Mucosa of descending colon (tissue), 3 donors: Measurements from ENCODE around the gene PRR11. TPM values are rescaled to one million over a fixed set of nuclear protein-coding genes. Genes with fewer than 3 reads are reported as not detected.
"Not testable (repeated sequence)": the region's sequence is repeated elsewhere in the genome, so short reads cannot be mapped to it uniquely, and the experiment has no call there.

ENCODE experiments used
- ATAC-seq: fragments of 200-7000 bp; cut with Tn5 transposase; one replicate; pipeline ENCODE4 v1.9.1; 2020; ENCODE audit warnings: mild to moderate bottlenecking, moderate library complexity
- DNase-seq, 3 donors: peaks; one replicate each; pipeline ENCODE4 v3.0.0-alpha.2; 2020
- H3K36me3 ChIP-seq: fragments of 200-600 bp; one replicate; pipeline ENCODE4 v1.8.0; 2021; ENCODE audit warnings: low read depth, mild to moderate bottlenecking
- H3K4me1 ChIP-seq: fragments of 200-600 bp; one replicate; pipeline ENCODE4 v1.8.0; 2021; ENCODE audit warnings: low read depth, mild to moderate bottlenecking
- H3K4me3 ChIP-seq: fragments of 200-600 bp; one replicate; pipeline ENCODE4 v1.8.0; 2021; ENCODE audit warnings: mild to moderate bottlenecking
- H3K9me3 ChIP-seq: fragments of 200-600 bp; one replicate; pipeline ENCODE4 v1.8.0; 2021; ENCODE audit warnings: mild to moderate bottlenecking
- CTCF ChIP-seq: fragments of 200-600 bp; IDR thresholded peaks from one replicate; pipeline ENCODE4 v1.8.0; 2022; ENCODE audit warnings: antibody characterized with exemption, mild to moderate bottlenecking
- intact Hi-C, 2 donors: fragments of 100-400 bp; cut with DNase I in 1 of 2; cut with micrococcal nuclease in 1 of 2; formaldehyde crosslinking; loops; one replicate each; pipeline versions ENCODE4 v1.11.0 to v1.11.1; 2022; cut with DNase I, micrococcal nuclease
- total RNA-seq, 3 donors: library from RNA; stranded (reverse); fragmentation: NEBNext Ultra II Directional in 2 of 3; extraction: Animal tissue kit (Norgen Biotek cat#: 25700) in 2 of 3; gene quantifications; one replicate each; pipeline versions ENCODE4 v1.2.1 to v1.2.4, GENCODE V29; 2021 to 2023
- donor health status: DM: no; HTN: no; CAD: no; lungs with moderate emphysema.
- donor health status: DM: no; HTN: no; CAD: no.
- donor health status: DM: no; HTN: yes; CAD: no.

The PRR11 gene
- total RNA-seq, 3 donors from 2014 or later: 2.0 to 17.3 (median 3.5) TPM

GRCh38 chr17:59178266-59178985 lies 22.9 kb downstream of the PRR11 start:
- Histone ChIP-seq H3K36me3 (no peaks in the 10 kb centered on the region), H3K9me3 (no peaks in the 10 kb centered on the region), H3K4me1 (no peaks in the 10 kb centered on the region), H3K4me3 (no peak overlapping the region)
- intact Hi-C loops: no loop called here
- no peak for ATAC-seq
- no peak for DNase-seq
- TF ChIP-seq CTCF: no peak

- intact Hi-C loops, H3K36me3 ChIP-seq, DNase-seq, H3K4me3 ChIP-seq, ATAC-seq, H3K9me3 ChIP-seq, H3K4me1 ChIP-seq: not testable (repeated sequence)
Observed at GRCh38 chr17:59179601-59180000, 24.1 kb downstream of the PRR11 start.

GRCh38 chr17:59180626-59181025 lies 25.1 kb downstream of the PRR11 start:
- H3K4me1 ChIP-seq: no peaks in the 10 kb centered on the region
- no peaks in the 10 kb centered on the region for H3K9me3 ChIP-seq
- TF ChIP-seq CTCF: no peak
- intact Hi-C loops: no loop called here
- ATAC-seq (no peak), DNase-seq (no peak)
- H3K4me3 ChIP-seq: no peak overlapping the region
- no peaks in the 10 kb centered on the region for H3K36me3 ChIP-seq

- Histone ChIP-seq H3K4me1 (no peaks in the 10 kb centered on the region), H3K9me3 (no peaks in the 10 kb centered on the region), H3K4me3 (no peak overlapping the region), H3K36me3 (no peaks in the 10 kb centered on the region)
- intact Hi-C loops: no loop called here
- TF ChIP-seq CTCF: no peak
- ATAC-seq (no peak), DNase-seq (no peak)
Observed at GRCh38 chr17:59181481-59181880, 25.9 kb downstream of the PRR11 start.

- no peaks in the 10 kb centered on the region for H3K36me3 ChIP-seq
- no peak for TF ChIP-seq CTCF
- no peak overlapping the region for H3K4me3 ChIP-seq
- no peaks in the 10 kb centered on the region for H3K4me1 ChIP-seq
- no peaks in the 10 kb centered on the region for H3K9me3 ChIP-seq
- intact Hi-C loops: no loop called here
- DNase-seq (no peak), ATAC-seq (no peak)
Observed at GRCh38 chr17:59185997-59186396, 30.5 kb downstream of the PRR11 start.

GRCh38 chr17:59186850-59187249 lies 31.3 kb downstream of the PRR11 start:
- no peak overlapping the region for H3K4me3 ChIP-seq
- DNase-seq (no peak), ATAC-seq (no peak)
- H3K36me3 ChIP-seq: no peaks in the 10 kb centered on the region
- no peaks in the 10 kb centered on the region for H3K9me3 ChIP-seq
- no peak for TF ChIP-seq CTCF
- H3K4me1 ChIP-seq: no peaks in the 10 kb centered on the region
- intact Hi-C loops: no loop called here
